HCT116 (cell line): ENCODE data around the gene MMEL1. TPM values are rescaled to one million over a fixed set of nuclear protein-coding genes. Genes with fewer than 3 reads are reported as not detected.

Experiments
- ATAC-seq: fragments of 200-7000 bp; cut with Tn5 transposase; 2 replicates; pipeline ENCODE4 v1.9.1; 2020; ENCODE audit warnings: mild to moderate bottlenecking, moderate library complexity
- BruUV-seq: library from RNA; stranded (reverse); fragments of 400-500 nt; replicated peaks from 2 replicates; lab custom pipeline; 2021; lab: Mats Ljungman, UMichigan
- CTCF ChIA-PET: fragments of 300-600 bp; sonication (Branson Sonifier 250); formaldehyde crosslinking; loops from one replicate; lab custom pipeline; 2021; ENCODE audit warnings: antibody characterized with exemption; lab: Charles Lee
- POLR2A ChIA-PET: fragments of 300-600, 350-600 bp; sonication (Branson Sonifier 250); formaldehyde crosslinking; loops from one replicate; lab custom pipeline; 2021; ENCODE audit warnings: antibody characterized with exemption; lab: Charles Lee
- RAD21 ChIA-PET, 2 experiments: fragments of 300-600 bp; sonication (Branson Sonifier 250); formaldehyde crosslinking; loops; one replicate each; lab custom pipeline; 2023; ENCODE audit warnings: low total read pairs in 2 of 2; ENCODE audit not compliant: uncharacterized antibody in 2 of 2, unreplicated experiment in 2 of 2, low non-redundant PET in 1 of 2; lab: Charles Lee
- DNase-seq: peaks from one replicate; pipeline ENCODE4 v3.0.0-alpha.2; 2010; ENCODE audit warnings: low read depth, low spot score
- H2AFZ ChIP-seq: fragments of 200-600 bp; shearing (Covaris generic), sonication (generic); 2 replicates; pipeline ENCODE4 v1.6.1; 2017; ENCODE audit warnings: low read depth, mixed run types, mixed read lengths, antibody characterized with exemption, low read length; ENCODE audit not compliant: poor library complexity, severe bottlenecking
- H3K27ac ChIP-seq: 2 replicates; pipeline ENCODE4 v1.5.1; 2012; ENCODE audit warnings: low read depth, low read length
- H3K27me3 ChIP-seq: fragments of 200-600 bp; sonication (generic); 2 replicates; pipeline ENCODE4 v1.6.1; 2016; ENCODE audit warnings: mixed run types, low read length, mixed read lengths; ENCODE audit not compliant: insufficient read depth
- H3K36me3 ChIP-seq, 2 experiments: fragments of 200-500 bp in 1 of 2; fragments of 200-600 bp in 1 of 2; sonication (Bioruptor generic) in 1 of 2; sonication (generic) in 1 of 2; 2 replicates each; pipeline versions ENCODE4 v1.5.1 to v1.6.1; 2014 to 2016; ENCODE audit warnings: low read length in 2 of 2, inconsistent platforms in 1 of 2, mixed read lengths in 1 of 2, mixed run types in 1 of 2; ENCODE audit not compliant: insufficient read depth in 2 of 2, control insufficient read depth in 1 of 2
- H3K4me1 ChIP-seq, 2 experiments: fragments of 200-600 bp in 1 of 2; sonication (generic) in 1 of 2; 2 replicates each; pipeline versions ENCODE4 v1.5.1 to v1.6.1; 2012 to 2017; ENCODE audit warnings: low read length in 2 of 2, inconsistent platforms in 1 of 2, mild to moderate bottlenecking in 1 of 2, mixed read lengths in 1 of 2, mixed run types in 1 of 2, moderate library complexity in 1 of 2; ENCODE audit not compliant: insufficient read depth in 2 of 2, control insufficient read depth in 1 of 2
- H3K4me2 ChIP-seq: fragments of 200-600 bp; sonication (generic); 2 replicates; pipeline ENCODE4 v1.6.1; 2017; ENCODE audit warnings: mixed run types, low read length, mixed read lengths
- H3K4me3 ChIP-seq, 2 experiments: fragments of 200-600 bp in 1 of 2; sonication (generic) in 1 of 2; replicated peaks in 1 of 2; 2 replicates each; pipeline ENCODE4 v1.5.1; 2011 to 2016; ENCODE audit warnings: low read length in 2 of 2, control low read depth in 1 of 2, low read depth in 1 of 2, mild to moderate bottlenecking in 1 of 2, mixed read lengths in 1 of 2, mixed run types in 1 of 2
- H3K79me2 ChIP-seq: fragments of 200-600 bp; sonication (generic); 2 replicates; pipeline ENCODE4 v1.6.1; 2017; ENCODE audit warnings: mild to moderate bottlenecking, mixed run types, low read length, moderate library complexity, mixed read lengths; ENCODE audit not compliant: insufficient read depth
- H3K9ac ChIP-seq: fragments of 200-600 bp; sonication (generic); 2 replicates; pipeline ENCODE4 v1.6.1; 2016; ENCODE audit warnings: low read length, mixed read lengths
- H3K9me2 ChIP-seq: fragments of 200-600 bp; sonication (generic), shearing (Covaris generic); 2 replicates; pipeline ENCODE4 v1.6.1; 2017; ENCODE audit warnings: mixed run types, mild to moderate bottlenecking, moderate library complexity; ENCODE audit not compliant: insufficient read depth
- H3K9me3 ChIP-seq, 2 experiments: fragments of 200-500 bp in 1 of 2; fragments of 200-600 bp in 1 of 2; sonication (Bioruptor generic) in 1 of 2; sonication (generic) in 1 of 2; 2 replicates each; pipeline ENCODE4 v1.6.1; 2014 to 2017; ENCODE audit warnings: low read length in 2 of 2, mixed read lengths in 2 of 2, inconsistent platforms in 1 of 2, low read depth in 1 of 2, mild to moderate bottlenecking in 1 of 2, mixed run types in 1 of 2, moderate library complexity in 1 of 2; ENCODE audit not compliant: control insufficient read depth in 1 of 2, insufficient read depth in 1 of 2
- H4K20me1 ChIP-seq: fragments of 200-600 bp; sonication (generic), shearing (Covaris generic); 2 replicates; pipeline ENCODE4 v1.6.1; 2017; ENCODE audit warnings: mixed run types, mild to moderate bottlenecking, moderate library complexity; ENCODE audit not compliant: insufficient read depth
- CBX3 ChIP-seq: IDR thresholded peaks from 2 replicates; pipeline ENCODE4 v1.6.1; 2012; ENCODE audit warnings: low read depth
- EZH2 ChIP-seq: fragments of 200-600 bp; sonication (generic); IDR thresholded peaks from 2 replicates; pipeline ENCODE4 v1.6.1; 2017; ENCODE audit warnings: antibody characterized with exemption, mixed run types
- FOSL1 ChIP-seq: IDR thresholded peaks from 2 replicates; pipeline ENCODE4 v1.6.1; 2012; ENCODE audit warnings: low read depth
- JUND ChIP-seq: IDR thresholded peaks from 2 replicates; pipeline ENCODE4 v1.6.1; 2012
- MAX ChIP-seq: IDR thresholded peaks from 2 replicates; pipeline ENCODE4 v1.6.1; 2012
- POLR2A ChIP-seq: IDR thresholded peaks from 2 replicates; pipeline ENCODE4 v1.7.0; 2011; ENCODE audit warnings: borderline replicate concordance; ENCODE audit not compliant: insufficient read depth, insufficient read length; ENCODE audit errors: extremely low read depth
- POLR2AphosphoS5 ChIP-seq: IDR thresholded peaks from 2 replicates; pipeline ENCODE4 v1.6.1; 2011; ENCODE audit warnings: mild to moderate bottlenecking, low read depth, low read length, moderate library complexity
- SP1 ChIP-seq: IDR thresholded peaks from 2 replicates; pipeline ENCODE4 v1.6.1; 2012; ENCODE audit warnings: low read depth
- SRF ChIP-seq: IDR thresholded peaks from 2 replicates; pipeline ENCODE4 v1.6.1; 2012; ENCODE audit warnings: low read depth
- TCF7L2 ChIP-seq: IDR thresholded peaks from 2 replicates; pipeline ENCODE4 v1.7.0; 2011; ENCODE audit warnings: borderline replicate concordance, inconsistent platforms; ENCODE audit not compliant: insufficient read depth, insufficient read length; ENCODE audit errors: extremely low read depth
- YY1 ChIP-seq: IDR thresholded peaks from 2 replicates; pipeline ENCODE4 v1.6.1; 2011; ENCODE audit warnings: low read length, low read depth, moderate library complexity, mild to moderate bottlenecking; ENCODE audit not compliant: insufficient replicate concordance; ENCODE audit errors: extremely low read depth
- ZBTB33 ChIP-seq: IDR thresholded peaks from 2 replicates; pipeline ENCODE4 v1.6.1; 2011; ENCODE audit warnings: mild to moderate bottlenecking, low read length, moderate library complexity; ENCODE audit not compliant: insufficient replicate concordance; ENCODE audit errors: extremely low read depth
- ZNF274 ChIP-seq: fragments of 200-500 bp; sonication (Bioruptor generic); IDR thresholded peaks from 2 replicates; pipeline ENCODE4 v1.6.1; 2014; ENCODE audit warnings: mild to moderate bottlenecking, low read depth, low read length, inconsistent platforms
- intact Hi-C: fragments of 100-400 bp; cut with micrococcal nuclease; formaldehyde crosslinking; loops from 2 replicates; pipeline ENCODE4 v1.10.0; 2022
- total RNA-seq: library from RNA; stranded (reverse); gene quantifications from one replicate; pipeline ENCODE4 v1.2.1, GENCODE V29; 2021; ENCODE audit not compliant: unreplicated experiment

The MMEL1 gene
- total RNA-seq, 1 experiment from 2014 or later: 2.7 TPM

GRCh38 chr1:2558861-2559260, 74.0 kb downstream of the MMEL1 start:
- no peak for TF ChIP-seq ZBTB33
- no peak for TF ChIP-seq POLR2A
- TF ChIP-seq SRF: no peak
- TF ChIP-seq SP1: no peak
- TF ChIP-seq EZH2: no peak
- TF ChIP-seq TCF7L2: no peak
- TF ChIP-seq CBX3: no peak
- TF ChIP-seq JUND: no peak
- TF ChIP-seq, all 23 proteins: peak for 0
- ATAC-seq (no peak), DNase-seq (no peak)
- Histone ChIP-seq H3K4me3 (no peak overlapping the region), H3K9me2 (no peaks in the 10 kb centered on the region), H3K79me2 (no peaks in the 10 kb centered on the region), H3K4me2 (no peak overlapping the region), H3K36me3 (no peaks in the 10 kb centered on the region), H2AFZ (no peak overlapping the region), H3K4me1 (no peaks in the 10 kb centered on the region), H3K27me3 (no peaks in the 10 kb centered on the region), H3K9ac (no peak overlapping the region), H3K9me3 (no peaks in the 10 kb centered on the region), H4K20me1 (no peaks in the 10 kb centered on the region), H3K27ac (no peak overlapping the region)
- no TSS peak for BruUV-seq
- ChIA-PET POLR2A (no interaction called here), RAD21 (interaction anchor here in 1 of 2 experiments (0.8 kb wide), 1 partner anchor 27 kb away, joined by 3 read pairs; no protein-coding TSS in a partner anchor), CTCF (no interaction called here)
- intact Hi-C loops: no loop called here

- DNase-seq: no peak
- Histone ChIP-seq H3K79me2 (no peaks in the 10 kb centered on the region), H4K20me1 (no peaks in the 10 kb centered on the region), H3K27me3 (no peaks in the 10 kb centered on the region), H3K4me1 (no peaks in the 10 kb centered on the region), H3K9ac (no peak overlapping the region), H3K27ac (no peak overlapping the region), H3K4me3 (no peak overlapping the region), H2AFZ (no peak overlapping the region), H3K4me2 (no peak overlapping the region), H3K9me2 (no peaks in the 10 kb centered on the region), H3K36me3 (no peaks in the 10 kb centered on the region), H3K9me3 (no peaks in the 10 kb centered on the region)
- BruUV-seq: no TSS peak
- TF ChIP-seq MAX (no peak), ZNF274 (no peak), FOSL1 (no peak), POLR2AphosphoS5 (no peak), YY1 (no peak), ZBTB33 (no peak), EZH2 (no peak), SRF (no peak)
- no peak for ATAC-seq
- RAD21 ChIA-PET: no interaction called here
- POLR2A ChIA-PET: no interaction called here
- intact Hi-C loops: no loop called here
- CTCF ChIA-PET: no interaction called here
These were observed 74.4 kb downstream of the MMEL1 start for GRCh38 chr1:2558420-2558819.
